NB4 (cell line): ENCODE results near the gene NTM.

ENCODE experiments used
- DNase-seq: peaks from one replicate; pipeline ENCODE4 v3.0.0; 2010; ENCODE audit warnings: low read depth
- H3K4me3 ChIP-seq: one replicate; pipeline ENCODE4 v1.5.1; 2011; ENCODE audit warnings: mild to moderate bottlenecking, low read depth, low read length, moderate library complexity
- MYC ChIP-seq: IDR thresholded peaks from 2 replicates; pipeline ENCODE4 v1.6.1; 2011; ENCODE audit warnings: low read depth, low read length
- POLR2A ChIP-seq: IDR thresholded peaks from 2 replicates; pipeline ENCODE4 v1.6.1; 2011; ENCODE audit warnings: mild to moderate bottlenecking; ENCODE audit not compliant: insufficient read length; ENCODE audit errors: extremely low read depth
- TF ChIP-seq, protein P1 (sequence below): IDR thresholded peaks from one replicate; pipeline ENCODE4 v1.5.1; 2012; ENCODE audit warnings: low read depth, low read length
- TF ChIP-seq, protein P2 (sequence below): IDR thresholded peaks from 2 replicates; pipeline ENCODE4 v1.6.1; 2011; ENCODE audit warnings: low read depth, low read length

Gene NTM

DNA sequence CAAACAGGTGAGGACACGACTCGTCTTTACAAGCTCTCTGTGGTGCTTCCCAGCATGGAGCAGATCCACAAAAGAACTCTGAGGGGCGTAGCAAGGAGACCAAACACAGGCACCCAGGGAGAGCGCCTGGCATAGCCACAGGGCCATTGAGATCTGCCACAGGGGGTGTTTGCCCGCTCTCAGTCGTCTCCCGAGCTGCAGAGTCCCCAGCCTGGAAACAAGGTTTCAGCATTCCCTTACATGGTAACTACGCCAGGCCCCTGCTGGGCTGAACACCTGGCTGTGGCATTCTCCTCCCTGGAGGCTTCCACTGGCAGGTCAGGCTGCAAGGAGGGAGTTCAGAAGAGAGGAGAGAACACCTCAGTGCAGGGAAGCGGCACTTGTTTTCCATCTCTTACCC lies 962.1 kb downstream of the NTM start:
- TF ChIP-seq, protein P1, sequence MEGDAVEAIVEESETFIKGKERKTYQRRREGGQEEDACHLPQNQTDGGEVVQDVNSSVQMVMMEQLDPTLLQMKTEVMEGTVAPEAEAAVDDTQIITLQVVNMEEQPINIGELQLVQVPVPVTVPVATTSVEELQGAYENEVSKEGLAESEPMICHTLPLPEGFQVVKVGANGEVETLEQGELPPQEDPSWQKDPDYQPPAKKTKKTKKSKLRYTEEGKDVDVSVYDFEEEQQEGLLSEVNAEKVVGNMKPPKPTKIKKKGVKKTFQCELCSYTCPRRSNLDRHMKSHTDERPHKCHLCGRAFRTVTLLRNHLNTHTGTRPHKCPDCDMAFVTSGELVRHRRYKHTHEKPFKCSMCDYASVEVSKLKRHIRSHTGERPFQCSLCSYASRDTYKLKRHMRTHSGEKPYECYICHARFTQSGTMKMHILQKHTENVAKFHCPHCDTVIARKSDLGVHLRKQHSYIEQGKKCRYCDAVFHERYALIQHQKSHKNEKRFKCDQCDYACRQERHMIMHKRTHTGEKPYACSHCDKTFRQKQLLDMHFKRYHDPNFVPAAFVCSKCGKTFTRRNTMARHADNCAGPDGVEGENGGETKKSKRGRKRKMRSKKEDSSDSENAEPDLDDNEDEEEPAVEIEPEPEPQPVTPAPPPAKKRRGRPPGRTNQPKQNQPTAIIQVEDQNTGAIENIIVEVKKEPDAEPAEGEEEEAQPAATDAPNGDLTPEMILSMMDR: no peak
- TF ChIP-seq POLR2A (no peak), MYC (no peak)
- TF ChIP-seq, protein P2, sequence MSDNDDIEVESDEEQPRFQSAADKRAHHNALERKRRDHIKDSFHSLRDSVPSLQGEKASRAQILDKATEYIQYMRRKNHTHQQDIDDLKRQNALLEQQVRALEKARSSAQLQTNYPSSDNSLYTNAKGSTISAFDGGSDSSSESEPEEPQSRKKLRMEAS: no peak
- no peak overlapping the region for H3K4me3 ChIP-seq
- DNase-seq: no peak

DNA sequence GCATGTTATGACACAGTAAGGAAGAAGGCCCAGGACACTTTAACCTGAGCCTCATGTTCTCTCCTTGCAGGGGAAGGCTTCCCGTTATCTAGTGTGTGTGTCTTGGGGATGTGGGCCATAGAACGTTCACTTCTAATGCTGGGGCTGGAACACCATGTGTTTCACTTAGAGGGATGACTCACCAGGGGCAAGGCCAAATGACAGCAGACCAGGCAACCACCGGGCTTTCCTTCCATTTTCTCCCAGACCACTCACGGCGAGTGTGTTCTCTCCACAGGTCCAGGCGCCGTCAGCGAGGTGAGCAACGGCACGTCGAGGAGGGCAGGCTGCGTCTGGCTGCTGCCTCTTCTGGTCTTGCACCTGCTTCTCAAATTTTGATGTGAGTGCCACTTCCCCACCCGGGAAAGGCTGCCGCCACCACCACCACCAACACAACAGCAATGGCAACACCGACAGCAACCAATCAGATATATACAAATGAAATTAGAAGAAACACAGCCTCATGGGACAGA lies 964.4 kb downstream of the NTM start:
- no peak overlapping the region for H3K4me3 ChIP-seq
- TF ChIP-seq, protein P2: no peak
- no peak for TF ChIP-seq POLR2A
- TF ChIP-seq, protein P1: no peak
- no peak for TF ChIP-seq MYC
- no peak for DNase-seq

DNA sequence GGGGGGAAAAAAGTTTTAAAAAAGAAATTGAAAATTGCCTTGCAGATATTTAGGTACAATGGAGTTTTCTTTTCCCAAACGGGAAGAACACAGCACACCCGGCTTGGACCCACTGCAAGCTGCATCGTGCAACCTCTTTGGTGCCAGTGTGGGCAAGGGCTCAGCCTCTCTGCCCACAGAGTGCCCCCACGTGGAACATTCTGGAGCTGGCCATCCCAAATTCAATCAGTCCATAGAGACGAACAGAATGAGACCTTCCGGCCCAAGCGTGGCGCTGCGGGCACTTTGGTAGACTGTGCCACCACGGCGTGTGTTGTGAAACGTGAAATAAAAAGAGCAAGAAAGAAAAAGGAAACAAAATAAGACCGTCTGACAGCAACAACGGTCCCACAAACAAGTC lies 964.9 kb downstream of the NTM start:
- H3K4me3 ChIP-seq: no peak overlapping the region
- TF ChIP-seq POLR2A (no peak), MYC (no peak)
- TF ChIP-seq, protein P1: no peak
- TF ChIP-seq, protein P2: no peak
- no peak for DNase-seq

DNA sequence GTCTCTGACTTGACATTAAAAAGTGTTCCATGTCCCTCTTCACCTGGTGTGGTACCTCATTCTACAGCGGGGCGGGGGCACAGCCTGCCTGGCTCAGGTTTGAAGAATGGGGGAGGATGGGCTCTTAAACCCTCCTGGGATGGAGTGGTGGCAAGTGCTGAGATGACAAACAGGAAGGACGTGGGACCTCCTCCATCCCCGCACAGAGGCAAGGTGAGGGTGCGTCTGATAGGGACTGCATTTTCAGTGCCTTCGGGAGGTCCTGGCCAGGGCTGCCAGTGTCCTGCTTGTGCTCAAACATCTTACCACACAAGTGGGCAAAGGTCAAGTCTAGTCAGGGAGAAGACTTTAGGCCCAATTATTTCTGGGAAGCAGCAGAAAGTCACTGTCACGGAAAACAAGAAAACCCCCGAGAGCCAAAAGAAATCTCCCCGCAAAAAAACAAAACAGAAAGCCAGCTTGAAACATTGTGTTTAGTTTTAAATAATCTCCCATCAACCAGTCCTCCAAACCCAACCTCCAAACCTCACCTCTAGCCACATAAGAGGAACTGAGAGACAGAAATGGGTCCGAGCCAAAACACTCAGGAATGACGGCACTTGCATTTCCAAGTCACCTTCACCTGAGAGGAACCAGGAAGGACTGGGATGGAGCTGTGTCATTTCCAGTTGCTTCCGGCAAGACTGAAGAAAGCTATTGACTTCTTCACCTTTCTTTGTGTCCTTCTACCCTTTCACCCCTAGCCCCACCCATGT lies 966.5 kb downstream of the NTM start:
- TF ChIP-seq, protein P1: no peak
- no peak overlapping the region for H3K4me3 ChIP-seq
- no peak for DNase-seq

DNA sequence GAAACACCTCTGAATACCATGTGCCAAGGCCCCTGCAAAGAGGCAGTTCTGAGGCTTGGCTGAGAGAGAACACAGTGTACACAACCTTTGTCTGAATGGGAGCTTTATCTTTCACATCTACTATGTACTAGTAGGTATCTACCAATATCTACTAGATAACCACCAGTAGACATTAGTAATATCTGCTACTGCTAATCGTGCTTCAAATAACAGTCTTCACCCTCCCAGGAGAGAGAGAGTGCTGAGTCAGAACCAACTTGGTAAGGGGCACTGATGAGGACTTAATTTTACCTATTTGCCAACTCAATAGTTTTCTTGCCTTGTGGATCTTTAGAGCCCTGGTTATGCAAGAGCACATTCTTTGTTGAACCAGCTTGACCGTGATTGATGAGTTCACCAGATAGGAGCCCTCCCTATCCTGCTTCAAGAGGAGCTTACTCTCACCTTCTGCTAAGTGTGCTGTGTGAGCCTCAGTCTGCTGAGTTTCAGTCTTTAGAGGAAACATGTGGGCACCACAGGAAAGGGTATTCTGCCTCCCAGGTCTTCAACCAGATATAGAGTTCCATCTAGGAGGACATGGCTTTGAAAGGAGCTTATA lies 967.5 kb downstream of the NTM start:
- TF ChIP-seq, protein P2: no peak
- TF ChIP-seq MYC (no peak), POLR2A (no peak)
- TF ChIP-seq, protein P1: no peak
- no peak for DNase-seq
- no peak overlapping the region for H3K4me3 ChIP-seq

DNA sequence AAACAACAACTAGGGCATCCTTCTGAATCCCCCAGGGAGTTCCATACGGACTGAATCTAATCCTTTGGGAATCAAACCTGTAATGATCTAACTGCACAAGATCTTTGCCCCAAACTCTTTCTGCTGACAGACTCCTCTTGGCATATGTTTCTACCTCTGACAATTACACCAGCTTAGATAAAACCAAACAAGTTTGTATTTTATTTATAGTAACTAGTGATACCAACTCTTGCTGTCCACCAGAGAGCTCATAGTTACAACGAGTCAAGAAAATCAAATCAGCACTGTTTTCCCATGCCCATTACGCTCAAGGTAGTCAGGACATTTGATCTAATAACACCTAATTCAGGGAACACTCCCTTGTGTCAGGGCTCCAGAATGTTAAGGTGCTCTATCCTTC lies 972.0 kb downstream of the NTM start:
- no peak overlapping the region for H3K4me3 ChIP-seq

More for the DNA sequence above, 972.0 kb downstream of the NTM start:
- DNase-seq: no peak
- TF ChIP-seq, protein P2: no peak
- TF ChIP-seq POLR2A (no peak), MYC (no peak)
- TF ChIP-seq, protein P1: no peak
